T-helper 9 cell (primary cell): ENCODE data around the gene HSD3B1.

ENCODE experiments used
- DNase-seq: peaks from one replicate; pipeline ENCODE4 v3.0.0-alpha.2; 2020
- total RNA-seq, 2 donors: gene quantifications; one replicate each; lab custom pipeline; 2026; lab: John Stamatoyannopoulos, UW

HSD3B1 gene
- total RNA-seq = 0 reads per million in 2 donors

GRCh38 chr1:119506941-119507340 lies at the start of gene HSD3B1:
Gene HSD3B1 (plus strand): TSS chr1:119507210. CDS start chr1:119507477, 267 bp downstream.
- DNase-seq = no peak

- no peak for DNase-seq
These were observed 44.0 kb upstream of the HSD3B1 start for GRCh38 chr1:119462964-119463363.

- no peak for DNase-seq
These were observed 43.4 kb upstream of the HSD3B1 start for GRCh38 chr1:119463569-119463968.

GRCh38 chr1:119466445-119466844 lies 40.6 kb upstream of the HSD3B1 start:
- no peak for DNase-seq

- no peak for DNase-seq
These were observed 39.8 kb upstream of the HSD3B1 start for GRCh38 chr1:119467219-119467618.

GRCh38 chr1:119467857-119468668 lies 38.9 kb upstream of the HSD3B1 start:
- DNase-seq = no peak

GRCh38 chr1:119469741-119470140 lies 37.3 kb upstream of the HSD3B1 start:
- DNase-seq = no peak

- no peak for DNase-seq
These were observed 36.6 kb upstream of the HSD3B1 start for GRCh38 chr1:119470377-119470776.

GRCh38 chr1:119470958-119471357 lies 36.1 kb upstream of the HSD3B1 start:
- DNase-seq = no peak

- no peak for DNase-seq
These were observed 35.4 kb upstream of the HSD3B1 start for GRCh38 chr1:119471566-119471965.

- no peak for DNase-seq
These were observed 34.8 kb upstream of the HSD3B1 start for GRCh38 chr1:119472080-119472818.

- DNase-seq = no peak
These were observed 34.2 kb upstream of the HSD3B1 start for GRCh38 chr1:119472819-119473175.

- no peak for DNase-seq
These were observed 31.1 kb upstream of the HSD3B1 start for GRCh38 chr1:119475866-119476439.

- DNase-seq = no peak
These were observed 29.3 kb upstream of the HSD3B1 start for GRCh38 chr1:119477710-119478109.

GRCh38 chr1:119480175-119480574 lies 26.8 kb upstream of the HSD3B1 start:
- no peak for DNase-seq

- DNase-seq = no peak
These were observed 25.1 kb upstream of the HSD3B1 start for GRCh38 chr1:119481951-119482350.

GRCh38 chr1:119482517-119483425 lies 24.2 kb upstream of the HSD3B1 start:
- DNase-seq = no peak

GRCh38 chr1:119483441-119484200 lies 23.4 kb upstream of the HSD3B1 start:
- no peak for DNase-seq

- no peak for DNase-seq
These were observed 21.8 kb upstream of the HSD3B1 start for GRCh38 chr1:119485201-119485600.

GRCh38 chr1:119488216-119488615 lies 18.8 kb upstream of the HSD3B1 start:
- DNase-seq = no peak

- no peak for DNase-seq
These were observed 17.8 kb upstream of the HSD3B1 start for GRCh38 chr1:119489201-119489600.

- DNase-seq = no peak
These were observed 16.1 kb upstream of the HSD3B1 start for GRCh38 chr1:119490925-119491324.
